GM18861 (cell line): ENCODE measurements around the gene SLC7A1.
A peak's percentile ranks its signal among the peaks of the same experiment; 100 is the strongest.

ENCODE experiments used
- ATAC-seq: cut with Tn5 transposase; IDR thresholded peaks from one replicate; pipeline ENCODE4 v1.9.1; 2021; ENCODE audit not compliant: unreplicated experiment

SLC7A1 gene

DNA sequence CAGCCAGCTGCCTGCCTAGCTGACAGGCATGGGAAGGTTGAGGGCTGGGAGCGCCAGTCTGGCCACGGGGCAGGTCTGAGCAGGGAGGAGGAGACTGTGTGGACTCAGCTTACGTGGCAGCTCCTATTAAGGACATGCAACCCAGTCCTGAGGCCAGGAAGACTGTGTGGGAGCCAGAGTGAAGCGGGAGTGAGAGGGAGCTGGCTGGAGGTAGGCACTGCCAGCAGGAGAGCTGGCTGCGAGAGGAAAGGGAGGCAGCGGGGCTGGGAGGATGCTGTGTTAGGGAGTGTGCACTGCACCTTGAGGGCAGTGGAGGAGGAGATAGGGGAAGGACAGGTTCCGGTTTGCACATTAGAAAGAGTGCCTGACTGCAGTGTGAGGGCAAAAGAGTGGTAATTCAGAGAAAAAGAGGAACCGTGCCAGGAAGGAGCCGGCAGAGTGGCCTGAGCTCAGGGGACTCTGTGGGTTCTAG is 99.2 kb downstream of the SLC7A1 start:
- ATAC-seq = peak; percentile 83

DNA sequence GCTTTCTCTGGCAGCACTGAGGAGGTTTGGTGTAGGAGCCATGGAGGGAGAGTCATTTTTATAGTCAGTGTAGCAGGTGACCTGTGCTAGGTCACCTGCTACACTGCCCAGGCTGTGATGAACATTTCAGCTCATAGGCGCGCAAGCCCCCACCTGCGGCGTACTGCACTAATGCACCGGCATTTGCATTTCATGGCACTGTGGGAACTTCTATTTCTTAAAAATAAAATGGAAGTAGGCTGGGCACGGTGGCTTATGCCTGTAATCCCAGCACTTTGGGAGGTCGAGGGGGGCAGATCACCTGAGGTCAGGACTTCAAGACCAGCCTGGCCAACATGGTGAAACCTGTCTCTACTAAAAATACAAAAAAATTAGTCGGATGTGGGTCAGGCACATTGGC is 101.0 kb downstream of the SLC7A1 start:
- no peak for ATAC-seq

DNA sequence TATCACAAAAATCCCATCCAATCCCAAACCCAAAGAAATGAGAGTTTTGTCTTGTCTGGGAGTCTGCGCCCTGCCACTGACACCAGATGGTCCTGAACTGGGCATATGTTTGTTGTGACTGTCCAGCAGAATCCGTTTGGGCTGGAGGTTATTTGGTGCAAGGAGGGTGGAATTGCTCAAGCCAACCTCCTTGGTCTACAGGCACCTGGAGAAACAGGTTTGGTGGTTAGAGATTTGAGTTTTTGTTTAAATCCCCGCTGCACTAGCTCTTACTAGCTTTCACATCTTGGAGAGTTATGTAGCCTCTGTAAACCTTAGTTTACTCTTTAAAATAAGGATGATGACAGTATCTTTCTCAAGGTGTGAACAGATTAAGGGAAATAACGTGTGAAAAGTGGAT is 101.7 kb downstream of the SLC7A1 start:
- no peak for ATAC-seq

DNA sequence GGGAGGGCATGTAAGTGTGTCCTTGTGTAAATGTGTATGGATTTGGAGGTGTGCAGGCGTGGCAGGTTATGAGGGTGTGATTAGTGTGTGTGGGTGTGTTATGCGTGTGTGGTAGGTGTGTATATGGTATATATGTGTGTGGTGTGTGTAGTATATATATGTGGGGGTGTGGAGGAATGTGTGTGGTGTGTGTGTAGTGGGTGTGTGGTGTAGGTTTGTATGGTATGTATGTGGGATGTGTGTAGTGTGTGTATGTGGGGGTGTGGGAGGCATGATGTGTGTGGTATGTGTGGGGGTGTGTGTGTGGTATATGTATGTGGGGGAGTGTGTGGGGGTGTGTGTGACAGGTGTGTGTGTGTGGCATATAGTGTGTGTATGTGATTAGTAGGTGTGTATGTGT is 104.2 kb downstream of the SLC7A1 start:
- no peak for ATAC-seq

GRCh38 chr13:29490561-29490885 is 105.0 kb downstream of the SLC7A1 start:
- ATAC-seq = no peak

GRCh38 chr13:29489650-29490560 is 105.6 kb downstream of the SLC7A1 start:
- no peak for ATAC-seq

- no peak for ATAC-seq
Measured at GRCh38 chr13:29487466-29488454, 107.7 kb downstream of the SLC7A1 start.

GRCh38 chr13:29486551-29486950 is 108.9 kb downstream of the SLC7A1 start:
- ATAC-seq = no peak

DNA sequence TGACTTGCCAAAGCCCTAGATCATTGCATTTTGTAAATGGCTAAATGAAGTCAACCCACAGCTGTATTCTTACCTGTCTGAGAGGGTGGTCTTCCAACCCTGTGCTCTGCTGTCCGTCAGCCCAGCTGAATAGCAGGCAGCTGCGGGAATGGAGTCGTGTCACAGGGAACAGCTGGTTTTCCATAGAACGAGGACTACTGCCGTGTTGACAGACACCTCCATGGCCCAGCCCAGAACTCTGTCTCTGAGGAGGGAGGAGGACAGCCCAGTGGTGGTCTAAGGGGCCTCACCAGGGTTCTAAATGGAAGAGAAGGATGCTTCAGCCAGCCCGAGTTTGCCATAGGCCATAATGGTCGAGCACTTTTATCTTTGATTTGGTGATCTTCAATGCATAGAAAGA is 110.7 kb downstream of the SLC7A1 start:
- no peak for ATAC-seq

- peak; percentile 76 for ATAC-seq
Measured at GRCh38 chr13:29484236-29484635, 111.3 kb downstream of the SLC7A1 start.

- ATAC-seq = no peak
Measured at GRCh38 chr13:29483623-29484022, 111.9 kb downstream of the SLC7A1 start.

DNA sequence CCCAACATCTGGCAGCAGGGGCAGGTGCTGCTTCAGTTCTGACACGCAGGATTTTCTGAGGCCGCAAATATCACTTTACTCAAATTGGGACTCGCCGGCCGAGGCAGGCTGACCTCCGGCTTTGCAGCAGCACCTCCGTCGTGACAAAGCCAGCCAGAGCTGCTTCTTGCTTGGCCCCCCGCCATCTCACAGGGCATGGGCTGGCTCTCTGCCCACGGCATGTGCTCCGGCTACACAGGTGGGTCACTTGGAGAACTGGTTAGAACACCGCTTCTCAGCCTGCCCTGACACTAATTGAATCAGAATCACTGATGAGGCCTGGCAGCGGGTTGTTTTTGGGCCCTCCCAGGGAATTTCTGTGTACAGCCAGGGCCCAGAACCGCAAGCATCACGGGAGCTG is 112.3 kb downstream of the SLC7A1 start:
- ATAC-seq = no peak

GRCh38 chr13:29482504-29482903 is 113.0 kb downstream of the SLC7A1 start:
- no peak for ATAC-seq

GRCh38 chr13:29481603-29482002 is 113.9 kb downstream of the SLC7A1 start:
- ATAC-seq = no peak

DNA sequence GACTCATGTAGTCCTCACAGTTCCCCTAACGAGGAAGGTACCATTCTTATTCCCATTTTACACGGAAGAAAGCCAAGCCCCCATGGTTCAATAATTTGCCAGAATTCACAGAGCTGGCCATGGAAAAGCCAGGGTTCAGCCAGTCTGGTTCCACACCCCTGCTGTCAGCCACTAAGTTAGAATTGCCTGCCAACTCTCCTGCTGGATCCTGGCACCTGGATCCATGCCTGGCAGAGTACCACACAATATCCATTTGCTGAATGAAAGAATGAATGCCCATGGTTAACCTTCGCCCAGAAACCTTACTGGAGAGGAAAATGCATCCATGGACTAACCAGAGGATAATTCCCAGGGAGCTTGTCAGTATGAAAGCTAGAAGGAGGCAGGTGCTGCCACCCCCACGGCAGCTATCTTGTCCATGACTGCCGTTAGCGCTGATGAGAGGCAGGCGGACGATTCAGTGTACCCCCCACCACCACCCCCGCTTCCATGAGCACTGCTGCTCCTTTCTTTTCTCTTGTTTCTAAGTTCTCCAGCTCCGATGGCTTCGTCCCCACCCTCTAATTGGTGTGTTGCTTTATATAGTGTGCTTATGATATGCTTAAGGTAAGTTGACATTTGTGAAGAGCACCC is 114.5 kb downstream of the SLC7A1 start:
- ATAC-seq = no peak

DNA sequence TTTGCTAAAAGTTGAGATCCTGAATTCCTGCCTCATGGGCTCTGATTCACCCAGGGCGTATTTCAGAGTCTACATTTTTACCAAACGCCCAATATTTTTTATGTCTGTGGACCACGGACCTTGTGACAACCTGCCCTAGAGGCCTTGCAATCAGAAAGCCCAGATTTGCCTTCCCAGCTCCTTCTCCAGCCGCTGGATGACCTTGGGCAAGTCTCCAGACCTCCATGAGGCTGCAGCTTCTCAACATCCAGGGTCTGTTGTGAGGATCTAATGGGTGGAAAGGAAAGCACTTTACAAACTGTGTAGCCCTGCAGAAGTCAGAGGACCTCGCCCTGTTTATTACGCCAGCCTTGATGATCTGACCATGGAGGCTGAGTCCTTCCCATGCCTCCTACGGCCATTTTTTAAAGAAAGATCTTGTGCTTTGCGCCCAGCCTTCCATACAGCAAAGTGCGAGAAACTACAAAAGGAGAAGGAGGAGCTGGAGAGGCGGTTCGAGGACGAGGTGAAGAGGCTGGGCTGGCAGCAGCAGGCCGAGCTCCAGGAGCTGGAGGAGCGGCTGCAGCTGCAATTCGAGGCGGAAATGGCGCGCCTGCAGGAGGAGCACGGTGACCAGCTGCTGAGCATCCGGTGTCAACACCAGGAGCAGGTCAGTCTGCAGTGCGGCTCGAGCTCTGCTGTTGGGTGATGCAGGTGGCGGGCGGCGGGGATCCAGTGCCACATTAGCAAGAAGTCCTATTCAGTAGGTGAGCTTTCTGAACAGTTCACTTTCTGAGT is 115.6 kb downstream of the SLC7A1 start:
- ATAC-seq = no peak

- no peak for ATAC-seq
Measured at GRCh38 chr13:29476046-29476445, 119.4 kb downstream of the SLC7A1 start.

GRCh38 chr13:29474991-29475390 is 120.5 kb downstream of the SLC7A1 start:
- ATAC-seq = no peak

- no peak for ATAC-seq
Measured at GRCh38 chr13:29473166-29473565, 122.3 kb downstream of the SLC7A1 start.

GRCh38 chr13:29472332-29472961 is 123.0 kb downstream of the SLC7A1 start:
- no peak for ATAC-seq
